K562 (cell line): ENCODE data around the gene ASXL2. TPM values are rescaled to one million over a fixed set of nuclear protein-coding genes. Genes with fewer than 3 reads are reported as not detected.

ENCODE experiments used
- ATF1 ChIP-seq, 2 experiments: fragments of 450-650 bp in 1 of 2; IDR thresholded peaks; 2 replicates each; pipeline ENCODE4 v1.6.1; 2016; ENCODE audit warnings: missing compliant biosample characterization in 1 of 2, missing genetic modification characterization in 1 of 2
- CHAMP1 ChIP-seq: fragments of 450-650 bp; IDR thresholded peaks from 2 replicates; pipeline ENCODE4 v1.6.1; 2016; ENCODE audit warnings: mild to moderate bottlenecking
- CTBP1 ChIP-seq: fragments of 450-650 bp; IDR thresholded peaks from 2 replicates; pipeline ENCODE4 v1.6.1; 2016; ENCODE audit warnings: borderline replicate concordance
- EP400 ChIP-seq: fragments of 450-650 bp; IDR thresholded peaks from 2 replicates; pipeline ENCODE4 v1.6.1; 2017; ENCODE audit warnings: antibody characterized with exemption, mild to moderate bottlenecking, moderate library complexity
- ETS1 ChIP-seq: conservative IDR thresholded peaks from 2 replicates; pipeline ENCODE4 v1.6.1; 2011; ENCODE audit warnings: low read depth, mild to moderate bottlenecking, low read length; ENCODE audit not compliant: control insufficient read depth
- L3MBTL2 ChIP-seq: fragments of 450-650 bp; IDR thresholded peaks from 2 replicates; pipeline ENCODE4 v1.6.1; 2016; ENCODE audit warnings: mild to moderate bottlenecking, moderate library complexity
- POLR2G ChIP-seq: fragments of 200-400 bp; formaldehyde crosslinking; IDR thresholded peaks from 2 replicates; pipeline ENCODE4 v1.6.1; 2017; ENCODE audit warnings: low read depth, mild to moderate bottlenecking, antibody characterized with exemption, low read length, moderate library complexity
- REST ChIP-seq, 2 experiments: fragments of 450-650 bp; formaldehyde crosslinking in 1 of 2; IDR thresholded peaks; 2 replicates each; pipeline versions ENCODE4 v1.4.0 to v1.6.1; 2014 to 2020; ENCODE audit warnings: mild to moderate bottlenecking in 2 of 2, borderline replicate concordance in 1 of 2, low read depth in 1 of 2
- SIRT6 ChIP-seq: IDR thresholded peaks from one replicate; pipeline ENCODE4 v1.6.1; 2012; ENCODE audit warnings: low read depth, mild to moderate bottlenecking, control low read depth, inconsistent platforms, low read length, moderate library complexity
- TEAD2 ChIP-seq: fragments of 450-650 bp; IDR thresholded peaks from 2 replicates; pipeline ENCODE4 v1.6.1; 2016; ENCODE audit warnings: missing genetic modification characterization, control low read depth, missing compliant biosample characterization
- ZNF282 ChIP-seq: sonication (generic); formaldehyde crosslinking; IDR thresholded peaks from 2 replicates; pipeline ENCODE4 v1.8.1; 2023; ENCODE audit warnings: missing genetic modification reagents
- ZNF511 ChIP-seq: sonication (generic); formaldehyde crosslinking; IDR thresholded peaks from 2 replicates; pipeline ENCODE4 v1.8.0; 2022; ENCODE audit warnings: mild to moderate bottlenecking, missing genetic modification reagents
- ZNF584 ChIP-seq: fragments of 200-800 bp; sonication (Bioruptor generic); IDR thresholded peaks from 2 replicates; pipeline ENCODE4 v1.6.1; 2016; ENCODE audit warnings: low read depth, mild to moderate bottlenecking, missing genetic modification characterization, missing compliant biosample characterization
- ZNF586 ChIP-seq: fragments of 450-650 bp; formaldehyde crosslinking; conservative IDR thresholded peaks from 2 replicates; pipeline ENCODE4 v1.4.0; 2020; ENCODE audit warnings: mild to moderate bottlenecking, moderate library complexity
- polyA plus RNA-seq, 8 experiments: library from polyadenylated mRNA; depleted of rRNA in 4 of 8; stranded (reverse) in 5 of 8; unstranded in 3 of 8; fragments of >200 nt; fragmentation: Nextera tagmentation in 2 of 8; fragmentation: Illumina TruSeq in 1 of 8; extraction: Ambion mirVana in 2 of 8; extraction: Trizol in 1 of 8; gene quantifications; 2 replicates each; pipeline versions ENCODE4 v1.2.1 to v1.2.3, GENCODE V29; 2011 to 2014; ENCODE audit warnings: inconsistent platforms in 1 of 8, missing spikeins in 1 of 8
- total RNA-seq, 7 experiments: library from RNA; depleted of rRNA in 6 of 7; stranded (reverse); fragments of >200 nt in 6 of 7; fragmentation: Illumina TruSeq in 2 of 7; extraction: Trizol in 2 of 7; gene quantifications; 2 replicates each; pipeline versions ENCODE4 v1.2.1 to v1.2.3, GENCODE V29; 2011 to 2021; ENCODE audit warnings: low replicate concordance in 1 of 7

Gene ASXL2
- total and polyA plus RNA-seq, 9 of the 15 experiments (the other 6 are each of a cell fraction or from before 2014, with no cell fraction given) = 2.2 to 25.9 (median 9.0) TPM

GRCh38 chr2:25878361-25879132, at the start of gene ASXL2 (continued):
- peak; percentile 96 for TF ChIP-seq L3MBTL2
- TF ChIP-seq EP400 = no peak
- peak; percentile 87 for TF ChIP-seq POLR2G
- TF ChIP-seq ZNF511 (CRISPR knock-in tag) = no peak
- TF ChIP-seq ZNF584 (CRISPR knock-in tag) = peak; percentile 50; the same call in 1 of the 2 replicates
- 0 out of 2 replicates have a peak, but pooled peaks have one; percentile 36 for TF ChIP-seq ETS1
- TF ChIP-seq TEAD2 = no peak
- peak; percentile 60 for TF ChIP-seq REST (IDR thresholded peaks at IDR 0.05; ENCODE audit: borderline replicate concordance)
- no peak for TF ChIP-seq REST (CRISPR knock-in tag; IDR thresholded peaks at IDR 0.05; ENCODE audit: low read depth)
- no peak for TF ChIP-seq SIRT6
- TF ChIP-seq ZNF282 = no peak
- peak; percentile 73 for TF ChIP-seq CTBP1
- no peak for TF ChIP-seq ZNF586
- TF ChIP-seq CHAMP1 = no peak
- TF ChIP-seq ATF1 (CRISPR knock-in tag; IDR thresholded peaks at IDR 0.05) = no peak
- no peak; the same call in none of the 2 replicates for TF ChIP-seq ATF1 (tag; IDR thresholded peaks at IDR 0.05)
